Endodermal cell (in vitro differentiated cells): Measurements from ENCODE around the gene MAPRE2. TPM values are rescaled to one million over a fixed set of nuclear protein-coding genes. Genes with fewer than 3 reads are reported as not detected.

ENCODE experiments used
- DNase-seq: peaks from one replicate; pipeline ENCODE4 v3.0.0-alpha.2; 2017
- H3K27ac ChIP-seq: 2 replicates; pipeline ENCODE4 v1.5.1; 2013; ENCODE audit warnings: mild to moderate bottlenecking, low read depth, low read length, moderate library complexity
- H3K27me3 ChIP-seq: 2 replicates; pipeline ENCODE4 v1.6.1; 2013; ENCODE audit warnings: mild to moderate bottlenecking, low read length, moderate library complexity; ENCODE audit not compliant: insufficient read depth, control insufficient read depth, poor library complexity, severe bottlenecking
- H3K36me3 ChIP-seq: 2 replicates; pipeline ENCODE4 v1.7.0; 2013; ENCODE audit warnings: mild to moderate bottlenecking, low read length, moderate library complexity; ENCODE audit not compliant: control insufficient read depth, insufficient read depth
- H3K4me1 ChIP-seq: one replicate; pipeline ENCODE4 v1.7.0; 2013; ENCODE audit warnings: low read length; ENCODE audit not compliant: control insufficient read depth, insufficient read depth
- H3K4me3 ChIP-seq: 2 replicates; pipeline ENCODE4 v1.5.1; 2013; ENCODE audit warnings: mild to moderate bottlenecking, low read length, moderate library complexity
- H3K9ac ChIP-seq: 2 replicates; pipeline ENCODE4 v1.6.1; 2013; ENCODE audit warnings: mild to moderate bottlenecking, low read length, moderate library complexity; ENCODE audit not compliant: poor library complexity, severe bottlenecking; ENCODE audit errors: extremely low read depth
- H3K9me3 ChIP-seq: 2 replicates; pipeline ENCODE4 v1.6.1; 2013; ENCODE audit warnings: mild to moderate bottlenecking, low read length, moderate library complexity; ENCODE audit not compliant: control insufficient read depth
- H3K27ac Mint-ChIP-seq: 2 replicates; pipeline ENCODE4 v1.8.0; 2020; ENCODE audit warnings: mixed read lengths
- H3K27me3 Mint-ChIP-seq: 2 replicates; pipeline ENCODE4 v1.8.0; 2021; ENCODE audit warnings: mild to moderate bottlenecking, mixed read lengths; ENCODE audit not compliant: insufficient read depth
- H3K36me3 Mint-ChIP-seq: 2 replicates; pipeline ENCODE4 v1.8.0; 2020; ENCODE audit warnings: low read depth, mixed read lengths
- H3K4me1 Mint-ChIP-seq: 2 replicates; pipeline ENCODE4 v1.8.0; 2020; ENCODE audit warnings: mixed read lengths
- H3K4me3 Mint-ChIP-seq: 2 replicates; pipeline ENCODE4 v1.8.0; 2020; ENCODE audit warnings: mild to moderate bottlenecking, moderate library complexity, mixed read lengths
- H3K9me3 Mint-ChIP-seq: 2 replicates; pipeline ENCODE4 v1.8.0; 2020; ENCODE audit warnings: mild to moderate bottlenecking, mixed read lengths
- CTCF ChIP-seq: fragments of 200-600 bp; sonication (generic); conservative IDR thresholded peaks from 2 replicates; pipeline ENCODE4 v1.5.0; 2021; ENCODE audit warnings: antibody characterized with exemption, mild to moderate bottlenecking
- WGBS, 2 experiments: methylation state at CpG; one replicate each; pipeline versions ENCODE4 v1.1.5 to v1.1.7; 2013; ENCODE audit warnings: missing lambda C conversion rate in 2 of 2, mixed read lengths in 1 of 2; ENCODE audit not compliant: insufficient coverage in 1 of 2, insufficient read length in 1 of 2; 5-methylcytosine and 5-hydroxymethylcytosine counted together
- total RNA-seq, 2 donors: library from RNA; stranded (reverse); fragmentation: NEBNext Ultra II Directional in 1 of 2; extraction: Animal tissue kit (Norgen Biotek cat#: 25700) in 1 of 2; gene quantifications; 2 replicates in 1 of 2; 3 replicates in 1 of 2; pipeline ENCODE4 v1.2.1, GENCODE V29; 2021

MAPRE2 gene
- total RNA-seq, 2 donors from 2014 or later: 15.2 to 16.5 TPM

DNA sequence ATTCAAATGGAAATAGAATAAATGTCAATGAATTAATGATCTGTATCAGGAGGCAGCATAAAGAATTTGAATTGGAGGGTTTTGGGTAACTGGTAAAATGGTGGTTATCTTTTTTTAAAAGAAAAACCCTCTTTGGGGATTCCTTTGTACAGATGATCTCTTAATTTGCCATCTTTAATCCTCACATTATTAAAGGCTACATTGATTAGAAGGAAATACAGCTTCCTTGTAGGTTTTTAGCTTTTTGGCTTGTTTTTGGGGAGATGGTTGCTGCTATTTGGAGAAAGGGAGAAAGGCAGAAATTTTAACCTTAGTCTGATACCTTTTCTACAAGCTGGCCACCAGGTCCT, 600 bp upstream of the MAPRE2 start:
- peak overlapping the region; percentile 91 for H3K4me3 Mint-ChIP-seq
- Histone ChIP-seq H3K4me1 (peaks cover 3% of the 10 kb centered on the region), H3K36me3 (no peaks in the 10 kb centered on the region), H3K27me3 (no peaks in the 10 kb centered on the region), H3K9ac (peak overlapping the region; percentile 75), H3K9me3 (no peaks in the 10 kb centered on the region), H3K4me3 (peak overlapping the region; percentile 97), H3K27ac (peak overlapping the region; percentile 90)
- no peaks in the 10 kb centered on the region for H3K27me3 Mint-ChIP-seq
- no peak for TF ChIP-seq CTCF
- peaks cover under 1% of the 10 kb centered on the region for H3K9me3 Mint-ChIP-seq
- H3K27ac Mint-ChIP-seq: peak overlapping the region; percentile 99
- no peak for DNase-seq
- no peaks in the 10 kb centered on the region for H3K36me3 Mint-ChIP-seq
- H3K4me1 Mint-ChIP-seq: peaks cover 19% of the 10 kb centered on the region

DNA sequence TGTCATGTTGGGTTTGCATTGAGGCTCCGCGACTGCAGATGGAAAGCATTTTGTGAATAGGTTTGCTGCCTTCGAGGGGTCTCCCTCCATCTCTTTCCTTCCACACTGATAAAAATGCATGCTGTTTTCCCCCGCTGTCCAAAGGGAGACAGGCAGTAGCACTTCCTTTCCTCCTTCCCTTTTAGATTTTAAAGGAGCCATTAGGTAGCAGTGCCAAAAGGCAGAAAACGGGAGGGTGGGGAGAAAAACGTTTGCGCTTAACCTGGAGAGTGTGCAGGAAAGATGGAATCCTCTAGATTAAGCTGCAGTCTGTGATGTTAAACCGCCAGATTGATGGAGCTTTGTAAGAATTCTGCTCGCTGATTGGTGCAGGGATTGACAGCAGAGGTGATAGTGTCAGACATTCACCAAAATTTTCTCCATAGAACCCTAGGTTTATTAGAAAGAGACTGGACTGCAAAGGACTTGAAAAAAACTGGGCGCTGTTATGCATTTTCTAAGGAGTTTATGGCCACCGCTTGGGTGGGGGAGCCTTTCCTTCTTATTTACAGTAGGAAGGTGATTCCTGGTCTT, 688 bp downstream of the MAPRE2 start:
- Histone ChIP-seq H3K9me3 (no peaks in the 10 kb centered on the region), H3K4me3 (peak overlapping the region; percentile 97), H3K36me3 (no peaks in the 10 kb centered on the region), H3K27me3 (no peaks in the 10 kb centered on the region), H3K9ac (peak overlapping the region; percentile 75), H3K4me1 (peaks cover 3% of the 10 kb centered on the region), H3K27ac (peak overlapping the region; percentile 85)
- DNase-seq: peak; percentile 59
- no peak for TF ChIP-seq CTCF
- WGBS, 2 experiments: 0 to 3% methylated on average over 4 to 11 of the region's 11 CpGs
- Mint-ChIP-seq H3K36me3 (no peaks in the 10 kb centered on the region), H3K4me3 (peak overlapping the region; percentile 91), H3K27ac (peak overlapping the region; percentile 99), H3K9me3 (no peaks in the 10 kb centered on the region), H3K27me3 (no peaks in the 10 kb centered on the region), H3K4me1 (peaks cover 28% of the 10 kb centered on the region)

GRCh38 chr18:35042389-35043071, 1.3 kb downstream of the MAPRE2 start:
- H3K36me3 Mint-ChIP-seq: no peaks in the 10 kb centered on the region
- H3K4me3 ChIP-seq: peak overlapping the region; percentile 97
- no peak for TF ChIP-seq CTCF
- H3K4me1 ChIP-seq: peaks cover 3% of the 10 kb centered on the region
- H3K9ac ChIP-seq: no peak overlapping the region
- no peaks in the 10 kb centered on the region for H3K9me3 ChIP-seq
- H3K4me3 Mint-ChIP-seq: peak overlapping the region; percentile 91
- H3K36me3 ChIP-seq: no peaks in the 10 kb centered on the region
- H3K9me3 Mint-ChIP-seq: no peaks in the 10 kb centered on the region
- 68 to 80% methylated on average over 1 to 4 of the region's 5 CpGs for WGBS, 2 experiments
- H3K27me3 Mint-ChIP-seq: no peaks in the 10 kb centered on the region
- no peaks in the 10 kb centered on the region for H3K27me3 ChIP-seq
- no peak overlapping the region for H3K27ac Mint-ChIP-seq
- DNase-seq: no peak
- H3K27ac ChIP-seq: no peak overlapping the region
- peaks cover 28% of the 10 kb centered on the region for H3K4me1 Mint-ChIP-seq
